D721Med (cell line): ENCODE results near the gene LIMK2.
"Not testable (repeated sequence)": the region's sequence is repeated elsewhere in the genome, so short reads cannot be mapped to it uniquely, and the experiment has no call there.

Experiments used
- DNase-seq: peaks from one replicate; pipeline ENCODE4 v3.0.0; 2011; ENCODE audit warnings: low spot score; ENCODE audit not compliant: insufficient read length
- FAIRE-seq: peaks from 2 replicates; lab custom pipeline; 2011; peaks lifted over from hg19 to GRCh38; lab: Jason Lieb, UNC
- TF ChIP-seq, protein P1 (sequence below): IDR thresholded peaks from 2 replicates; pipeline ENCODE4 v1.5.1; 2012; ENCODE audit warnings: mild to moderate bottlenecking, control low read depth; ENCODE audit not compliant: insufficient read depth; ENCODE audit errors: missing control alignments

The LIMK2 gene

DNA sequence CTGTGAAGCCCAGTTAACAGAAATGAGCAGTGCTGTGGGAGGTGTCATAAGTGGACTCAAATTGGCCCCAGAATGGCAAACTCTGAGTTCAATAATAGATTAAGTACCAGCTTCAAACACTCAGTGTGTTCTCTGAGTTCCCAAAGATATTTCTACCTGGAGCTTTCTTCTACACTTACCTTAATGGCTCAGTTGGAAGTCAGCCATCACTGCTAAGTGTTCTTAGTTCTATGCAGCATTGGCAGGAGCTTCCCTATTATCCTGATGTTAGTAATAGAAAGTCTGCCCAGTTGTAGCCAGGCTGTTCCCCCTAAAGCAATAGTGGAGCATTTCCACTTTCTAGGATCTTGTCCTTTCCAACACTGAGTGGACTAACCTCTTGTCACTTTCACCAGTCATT, 89.9 kb downstream of the LIMK2 start:
- DNase-seq (no peak), FAIRE-seq (no peak)
- TF ChIP-seq, protein P1, sequence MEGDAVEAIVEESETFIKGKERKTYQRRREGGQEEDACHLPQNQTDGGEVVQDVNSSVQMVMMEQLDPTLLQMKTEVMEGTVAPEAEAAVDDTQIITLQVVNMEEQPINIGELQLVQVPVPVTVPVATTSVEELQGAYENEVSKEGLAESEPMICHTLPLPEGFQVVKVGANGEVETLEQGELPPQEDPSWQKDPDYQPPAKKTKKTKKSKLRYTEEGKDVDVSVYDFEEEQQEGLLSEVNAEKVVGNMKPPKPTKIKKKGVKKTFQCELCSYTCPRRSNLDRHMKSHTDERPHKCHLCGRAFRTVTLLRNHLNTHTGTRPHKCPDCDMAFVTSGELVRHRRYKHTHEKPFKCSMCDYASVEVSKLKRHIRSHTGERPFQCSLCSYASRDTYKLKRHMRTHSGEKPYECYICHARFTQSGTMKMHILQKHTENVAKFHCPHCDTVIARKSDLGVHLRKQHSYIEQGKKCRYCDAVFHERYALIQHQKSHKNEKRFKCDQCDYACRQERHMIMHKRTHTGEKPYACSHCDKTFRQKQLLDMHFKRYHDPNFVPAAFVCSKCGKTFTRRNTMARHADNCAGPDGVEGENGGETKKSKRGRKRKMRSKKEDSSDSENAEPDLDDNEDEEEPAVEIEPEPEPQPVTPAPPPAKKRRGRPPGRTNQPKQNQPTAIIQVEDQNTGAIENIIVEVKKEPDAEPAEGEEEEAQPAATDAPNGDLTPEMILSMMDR = no peak

DNA sequence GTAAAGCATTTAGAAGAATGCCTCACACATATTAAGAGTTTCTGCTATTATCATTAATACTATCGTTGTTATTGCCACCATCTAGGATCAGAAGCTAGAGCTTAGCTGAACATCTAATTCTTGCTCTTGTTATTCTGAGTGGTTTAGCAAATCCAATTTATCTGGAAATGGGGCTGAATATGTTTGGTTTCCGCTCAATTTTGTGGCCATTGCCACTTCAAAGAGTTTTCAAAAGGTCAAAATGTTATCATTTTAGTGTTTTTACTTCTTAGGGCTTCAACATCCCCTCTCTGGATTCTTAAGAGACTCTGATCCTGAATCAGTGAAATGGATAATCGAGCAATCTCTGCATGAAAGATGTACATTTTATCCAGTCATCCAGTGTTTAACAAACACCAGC, 90.4 kb downstream of the LIMK2 start:
- FAIRE-seq (no peak), DNase-seq (no peak)
- TF ChIP-seq, protein P1 = no peak

DNA sequence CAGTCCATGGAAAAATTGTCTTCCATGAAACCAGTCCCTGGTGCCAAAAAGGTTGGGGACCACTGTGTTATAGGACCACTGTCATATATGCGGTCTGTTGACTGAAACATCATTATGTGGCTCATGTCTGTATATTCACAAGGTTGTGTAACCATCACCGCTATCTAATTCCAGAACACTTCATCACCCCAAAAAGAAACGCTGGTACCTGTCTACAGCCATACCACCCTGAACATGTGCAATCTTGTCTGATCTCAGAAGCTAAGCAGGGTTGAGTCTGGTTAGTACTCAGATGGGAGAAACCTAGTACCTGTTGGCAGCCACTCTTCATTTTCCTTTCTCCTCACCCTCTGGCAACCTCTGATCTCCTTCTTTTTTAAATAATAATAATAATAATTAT, 93.1 kb downstream of the LIMK2 start:
- TF ChIP-seq, protein P1 = no peak
- DNase-seq (no peak), FAIRE-seq (no peak)

DNA sequence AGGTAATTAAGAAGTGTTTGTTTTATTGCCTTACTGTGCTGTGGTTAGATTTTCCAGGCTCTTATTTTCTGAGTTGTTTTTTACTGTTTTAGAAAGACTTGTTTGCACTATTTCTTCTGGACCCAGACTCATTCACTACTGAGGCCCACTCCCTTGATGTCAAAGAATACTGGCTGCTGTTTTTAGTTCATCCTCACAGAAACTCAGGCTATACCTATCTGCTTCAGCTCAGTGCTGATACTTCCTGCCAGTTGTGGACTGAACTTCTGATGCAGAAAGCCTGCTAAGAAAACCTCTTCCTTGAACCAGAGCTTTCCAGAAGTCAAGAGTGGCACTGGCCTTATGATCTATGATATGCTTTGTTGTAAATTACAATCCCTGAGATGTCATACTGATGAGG, 96.1 kb downstream of the LIMK2 start:
- TF ChIP-seq, protein P1 = no peak
- no peak for DNase-seq
- FAIRE-seq = no peak

DNA sequence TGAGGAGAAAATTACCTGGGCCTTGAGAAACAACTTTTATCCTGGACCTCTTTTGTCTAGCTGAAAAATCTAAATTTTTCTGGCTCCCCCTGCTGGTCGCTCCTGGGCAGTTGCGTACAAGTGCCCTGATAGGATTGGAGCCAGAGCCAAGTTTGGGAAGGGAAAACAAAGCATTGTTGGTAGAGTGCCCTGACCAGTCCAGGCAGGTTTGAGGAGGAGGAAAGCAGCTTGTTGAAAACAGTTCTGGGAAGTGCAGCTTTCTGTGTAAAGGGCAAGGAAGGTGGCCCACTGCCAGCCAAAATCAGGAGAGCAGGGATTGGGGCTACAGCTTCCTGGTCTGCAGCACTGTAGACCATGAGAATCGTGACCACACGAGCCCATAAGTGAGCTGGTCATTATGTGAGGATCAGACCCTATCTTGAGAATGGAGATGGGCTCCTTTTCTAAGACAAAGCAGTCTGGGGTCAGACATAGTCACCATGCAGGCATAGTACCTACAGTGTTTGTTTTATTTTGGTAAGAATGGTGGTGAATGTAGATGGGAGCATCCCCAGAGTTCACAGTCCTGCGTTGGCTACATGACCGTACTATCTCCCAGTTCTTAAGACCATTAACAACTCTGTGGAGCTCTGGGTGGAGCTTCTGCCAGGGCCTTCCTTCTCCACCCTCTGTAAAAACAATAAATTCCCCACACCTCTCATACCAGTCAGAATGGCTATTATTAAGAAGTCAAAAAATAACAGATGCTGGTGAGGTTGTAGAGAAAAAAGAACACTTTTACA, 101.5 kb downstream of the LIMK2 start:
- DNase-seq = no peak
- no peak for FAIRE-seq
- TF ChIP-seq, protein P1 = peak; percentile 87

DNA sequence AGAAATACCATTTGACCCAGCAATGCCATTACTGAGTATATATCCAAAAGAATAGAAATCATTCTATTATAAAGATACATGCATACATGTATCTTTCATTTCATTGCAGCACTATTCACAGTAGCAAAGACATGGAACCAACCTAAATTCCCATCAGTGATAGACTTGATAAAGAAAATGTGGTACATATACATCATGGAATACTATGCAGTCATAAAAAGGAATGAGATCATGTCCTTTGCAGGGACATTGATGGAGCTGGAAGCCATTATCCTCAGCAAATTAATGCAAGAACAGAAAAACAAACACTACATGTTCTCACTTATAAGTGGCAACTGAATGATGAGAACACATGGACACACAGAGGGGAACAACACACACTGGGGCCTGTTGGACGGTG, 102.1 kb downstream of the LIMK2 start:
- not testable (repeated sequence) for FAIRE-seq, DNase-seq

DNA sequence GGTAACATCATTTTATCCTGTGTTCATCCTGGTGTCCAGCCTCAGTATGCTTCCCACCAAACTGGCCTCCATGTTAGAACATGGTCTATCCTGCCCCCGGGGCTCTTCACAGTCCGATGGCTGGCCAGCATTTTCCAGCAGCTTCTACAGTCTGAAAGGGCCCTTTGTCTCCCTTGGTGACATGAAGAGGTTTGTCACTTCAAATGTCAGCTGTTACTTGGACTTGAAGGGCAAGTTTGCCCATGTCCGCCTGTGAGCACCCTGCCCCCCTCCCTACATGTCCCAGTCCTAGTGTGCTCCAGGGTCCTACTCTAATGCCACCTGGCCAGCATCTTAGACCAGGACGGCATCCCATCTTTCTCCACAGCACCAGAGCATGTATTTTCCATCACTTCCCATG, 109.3 kb downstream of the LIMK2 start:
- DNase-seq (no peak), FAIRE-seq (no peak)
- TF ChIP-seq, protein P1 = no peak
